SW480 (cell line): ENCODE data around the gene ZNF26.

Source experiments
- DNase-seq: peaks from one replicate; pipeline ENCODE4 v3.0.0-alpha.2; 2016; ENCODE audit warnings: low spot score

ZNF26 gene

GRCh38 chr12:133061954-133062353, 75.8 kb downstream of the ZNF26 start:
- DNase-seq, result no peak

DNA sequence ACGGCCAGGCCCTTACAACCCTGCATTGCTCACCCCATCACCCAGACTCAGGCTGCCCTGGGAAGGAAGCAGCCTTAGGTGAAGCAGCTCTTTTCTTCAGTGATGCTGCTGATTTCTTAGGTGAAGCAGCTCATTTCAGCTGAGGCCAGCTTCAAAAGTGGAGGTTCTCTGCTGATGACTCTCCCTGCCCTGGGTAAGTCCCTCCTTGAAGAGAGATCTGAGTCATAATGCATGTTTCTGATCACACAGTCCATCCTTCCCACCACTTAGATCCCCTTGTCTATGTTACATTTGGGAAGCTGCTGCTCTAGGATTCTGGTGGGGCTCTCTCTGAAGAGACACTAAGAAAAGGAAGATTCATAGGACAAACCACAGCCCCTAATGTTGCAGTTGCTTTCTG, 77.4 kb downstream of the ZNF26 start:
- no peak for DNase-seq

- no peak for DNase-seq
These were observed 87.7 kb downstream of the ZNF26 start for GRCh38 chr12:133073836-133074235.
